Measurements from ENCODE around the gene SHISAL2A. TPM values are rescaled to one million over a fixed set of nuclear protein-coding genes. Genes with fewer than 3 reads are reported as not detected.
A peak's percentile ranks its signal among the peaks of the same experiment; 100 is the strongest.

SHISAL2A gene
- total and polyA plus RNA-seq, 2 of the 13 experiments (the other 11 are each of a cell fraction or from before 2014, with no cell fraction given) = not detected

DNA sequence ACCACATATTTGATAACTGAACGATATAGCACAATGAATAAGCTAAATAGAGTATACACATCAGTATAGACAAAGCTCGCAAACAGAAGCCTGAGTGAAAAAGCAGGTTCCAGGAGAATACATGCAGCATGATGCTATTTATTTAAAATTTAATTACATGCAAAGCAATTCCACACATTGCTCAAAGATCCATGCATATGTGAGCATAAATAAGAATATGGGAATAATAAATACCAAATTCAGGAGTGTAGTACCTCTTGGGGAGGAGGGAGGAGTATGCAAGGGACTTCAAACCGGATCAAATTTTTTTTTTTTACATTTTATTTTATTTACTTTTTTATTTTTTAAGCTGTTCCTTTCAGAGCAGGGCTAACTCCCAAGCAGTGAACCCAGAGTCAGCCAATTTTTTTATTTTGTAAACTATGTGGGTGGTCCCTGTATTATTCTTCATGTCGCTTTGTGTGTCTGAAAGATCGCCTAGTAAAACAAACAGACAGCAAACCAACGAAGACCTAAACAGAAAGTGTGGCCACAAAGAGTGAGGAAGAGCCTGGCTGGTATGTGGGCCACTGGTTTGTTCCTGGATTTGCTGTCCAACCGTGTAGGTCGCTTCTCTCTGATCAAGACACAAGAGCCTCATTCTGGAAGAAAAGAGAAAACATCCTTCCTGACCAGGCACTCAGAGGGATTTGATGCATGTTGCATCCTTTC, 4.2 kb upstream of the SHISAL2A start:
- H3K27ac ChIP-seq (ENCODE audit: extremely low read length, insufficient read depth, low read length) = no peak overlapping the region
- no TSS peak for BruUV-seq (replicated peaks)
- ChIA-PET CTCF (ENCODE audit: low intra/inter-chr PET ratio, low total read pairs) (no interaction called here), POLR2A (no interaction called here)
- no peaks in the 10 kb centered on the region for H3K79me2 ChIP-seq (ENCODE audit: insufficient read depth, low read length)
- H3K9me3 ChIP-seq (ENCODE audit: low read length) = no peaks in the 10 kb centered on the region
- H3K36me3 ChIP-seq (replicated peaks in 1 of 2; ENCODE audit: control insufficient read depth in 1 of 2, insufficient read depth in 2 of 2, low read length in 2 of 2) = no peaks in the 10 kb centered on the region
- DNase-seq (ENCODE audit: low spot score) = no peak
- peak overlapping the region; percentile 80 for H3K4me2 ChIP-seq (ENCODE audit: low read depth, low read length)
- 26% methylated on average over 8 of the region's 8 CpGs for WGBS (ENCODE audit: low lambda C conversion rate)
- no peak for FAIRE-seq
- peaks cover 2 to 7% of the 10 kb centered on the region in 2 experiments; a peak in 2 of 5 replicates for H3K27me3 ChIP-seq (ENCODE audit: control insufficient read depth in 1 of 2, insufficient read depth in 2 of 2, low read length in 2 of 2)
- 0 out of 2 replicates have a peak overlapping the region, but pooled peaks have one; percentile 12 for H3K9ac ChIP-seq (ENCODE audit: insufficient read depth, low read depth, low read length)
- peaks cover 41% of the 10 kb centered on the region for H3K4me1 ChIP-seq (ENCODE audit: insufficient read depth, low read length)
- no peaks in the 10 kb centered on the region for H4K20me1 ChIP-seq (ENCODE audit: insufficient read depth, low read length)
- TF ChIP-seq ZNF446 (CRISPR knock-in tag; IDR thresholded peaks at IDR 0.05) (no peak), ZFY (CRISPR knock-in tag; IDR thresholded peaks at IDR 0.05) (0 out of 2 replicates have a peak, but pooled peaks have one; percentile 21)
- intact Hi-C loops (cut with micrococcal nuclease; ENCODE audit: unreplicated experiment) (no loop called here), in situ Hi-C loops (cut with HindIII; ENCODE audit: extremely low pct_ligation_motif_present, low pct_unique_long_range_greater_than_20kb) (no loop called here)
- peak overlapping the region in 1 of 3 experiments; percentile 57; a peak in 2 of 6 replicates for H3K4me3 ChIP-seq (replicated peaks in 1 of 3; ENCODE audit: insufficient read depth in 1 of 3, low read depth in 2 of 3, low read length in 3 of 3)
- no peak overlapping the region for H2AFZ ChIP-seq (ENCODE audit: low read length)
- ATAC-seq = peak; percentile 43

- peak; percentile 41 for DNase-seq (ENCODE audit: low spot score)
- no peaks in the 10 kb centered on the region for H3K79me2 ChIP-seq (ENCODE audit: insufficient read depth, low read length)
- TF ChIP-seq USF2 (IDR thresholded peaks at IDR 0.05; ENCODE audit: low read depth, low read length) (no peak), USF2 (CRISPR knock-in tag; IDR thresholded peaks at IDR 0.05; ENCODE audit: borderline replicate concordance) (peak; percentile 17; the same call in 1 of the 2 replicates), PCBP1 (IDR thresholded peaks at IDR 0.05; ENCODE audit: borderline replicate concordance, low read depth, low read length) (no peak), ZNF501 (CRISPR knock-in tag; IDR thresholded peaks at IDR 0.05) (peak; percentile 40; the same call in 1 of the 2 replicates), MXI1 (IDR thresholded peaks at IDR 0.05; ENCODE audit: borderline replicate concordance, low read depth, low read length) (peak; percentile 26; the same call in 1 of the 3 replicates), ZNF687 (CRISPR knock-in tag; IDR thresholded peaks at IDR 0.05) (peak; percentile 70), ZNF292 (CRISPR knock-in tag; IDR thresholded peaks at IDR 0.05; ENCODE audit: borderline replicate concordance, low read depth) (peak; percentile 46; the same call in 1 of the 2 replicates), RFX5 (IDR thresholded peaks at IDR 0.05; ENCODE audit: low read depth, low read length) (peak; percentile 89), HDAC2 (CRISPR knock-in tag; IDR thresholded peaks at IDR 0.05) (0 out of 2 replicates have a peak, but pooled peaks have one; percentile 11)
Measured at GRCh38 chr1:52629325-52629643, 3.7 kb upstream of the SHISAL2A start.

More at GRCh38 chr1:52629325-52629643, 3.7 kb upstream of the SHISAL2A start:
- ChIA-PET POLR2A (no interaction called here), CTCF (ENCODE audit: low intra/inter-chr PET ratio, low total read pairs) (no interaction called here)
- Histone ChIP-seq H3K4me1 (ENCODE audit: insufficient read depth, low read length) (peaks cover 41% of the 10 kb centered on the region), H3K36me3 (replicated peaks in 1 of 2; ENCODE audit: control insufficient read depth in 1 of 2, insufficient read depth in 2 of 2, low read length in 2 of 2) (no peaks in the 10 kb centered on the region), H3K9me3 (ENCODE audit: low read length) (no peaks in the 10 kb centered on the region), H3K4me3 (replicated peaks in 1 of 3; ENCODE audit: insufficient read depth in 1 of 3, low read depth in 2 of 3, low read length in 3 of 3) (peak overlapping the region in 1 of 3 experiments; percentile 57; a peak in 2 of 6 replicates), H4K20me1 (ENCODE audit: insufficient read depth, low read length) (no peaks in the 10 kb centered on the region), H3K9ac (ENCODE audit: insufficient read depth, low read depth, low read length) (0 out of 2 replicates have a peak overlapping the region, but pooled peaks have one; percentile 12), H3K27ac (ENCODE audit: extremely low read length, insufficient read depth, low read length) (no peak overlapping the region), H2AFZ (ENCODE audit: low read length) (no peak overlapping the region), H3K27me3 (ENCODE audit: control insufficient read depth in 1 of 2, insufficient read depth in 2 of 2, low read length in 2 of 2) (peaks cover 2 to 7% of the 10 kb centered on the region in 2 experiments; a peak in 2 of 5 replicates), H3K4me2 (ENCODE audit: low read depth, low read length) (peak overlapping the region; percentile 80)
- 0% methylated on average over 5 of the region's 7 CpGs for WGBS (ENCODE audit: low lambda C conversion rate)
- intact Hi-C loops (cut with micrococcal nuclease; ENCODE audit: unreplicated experiment) (no loop called here), in situ Hi-C loops (cut with HindIII; ENCODE audit: extremely low pct_ligation_motif_present, low pct_unique_long_range_greater_than_20kb) (no loop called here)
- no peak for FAIRE-seq
- ATAC-seq = peak; percentile 93
- BruUV-seq (replicated peaks) = no TSS peak

Measured in HepG2 (cell line).